Transverse colon (tissue), 3 donors: ENCODE measurements around the gene MT1X.

ENCODE experiments used
- EP300 ChIP-seq: sonication (generic); formaldehyde crosslinking; IDR thresholded peaks from one replicate; pipeline ENCODE4 v1.6.1; 2017; ENCODE audit warnings: antibody characterized with exemption, low read depth
- TF ChIP-seq, protein P1 (sequence below), 5 experiments: fragments of 200-600 bp in 3 of 5; fragments of 450-650 bp in 2 of 5; sonication (generic) in 3 of 5; IDR thresholded peaks; 1 replicate in 2 of 5; 2 replicates in 3 of 5; pipeline ENCODE4 v1.5.1; 2016 to 2017; ENCODE audit warnings: antibody characterized with exemption in 5 of 5, inconsistent platforms in 3 of 5, mild to moderate bottlenecking in 2 of 5, moderate library complexity in 1 of 5

DNA sequence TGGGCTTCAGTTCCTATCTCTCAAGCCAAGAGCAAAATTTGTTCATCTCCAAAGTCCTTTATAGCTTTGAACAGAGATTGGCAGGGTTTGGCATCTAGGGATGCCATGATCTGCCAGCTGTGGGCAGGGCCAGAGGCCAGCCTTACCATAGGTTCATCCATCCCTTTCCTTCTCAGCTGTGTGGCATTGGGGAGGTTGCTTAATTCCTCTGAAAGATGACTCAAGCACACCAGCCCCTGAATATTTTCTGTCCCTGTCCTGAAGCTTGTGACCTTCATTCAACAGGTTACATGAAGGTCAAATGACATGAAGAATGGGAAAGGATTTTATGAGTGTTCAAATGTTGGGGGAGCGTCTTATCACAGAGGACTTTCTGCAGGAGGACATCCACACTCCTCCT is 17.8 kb upstream of the MT1X start:
- TF ChIP-seq, protein P1, sequence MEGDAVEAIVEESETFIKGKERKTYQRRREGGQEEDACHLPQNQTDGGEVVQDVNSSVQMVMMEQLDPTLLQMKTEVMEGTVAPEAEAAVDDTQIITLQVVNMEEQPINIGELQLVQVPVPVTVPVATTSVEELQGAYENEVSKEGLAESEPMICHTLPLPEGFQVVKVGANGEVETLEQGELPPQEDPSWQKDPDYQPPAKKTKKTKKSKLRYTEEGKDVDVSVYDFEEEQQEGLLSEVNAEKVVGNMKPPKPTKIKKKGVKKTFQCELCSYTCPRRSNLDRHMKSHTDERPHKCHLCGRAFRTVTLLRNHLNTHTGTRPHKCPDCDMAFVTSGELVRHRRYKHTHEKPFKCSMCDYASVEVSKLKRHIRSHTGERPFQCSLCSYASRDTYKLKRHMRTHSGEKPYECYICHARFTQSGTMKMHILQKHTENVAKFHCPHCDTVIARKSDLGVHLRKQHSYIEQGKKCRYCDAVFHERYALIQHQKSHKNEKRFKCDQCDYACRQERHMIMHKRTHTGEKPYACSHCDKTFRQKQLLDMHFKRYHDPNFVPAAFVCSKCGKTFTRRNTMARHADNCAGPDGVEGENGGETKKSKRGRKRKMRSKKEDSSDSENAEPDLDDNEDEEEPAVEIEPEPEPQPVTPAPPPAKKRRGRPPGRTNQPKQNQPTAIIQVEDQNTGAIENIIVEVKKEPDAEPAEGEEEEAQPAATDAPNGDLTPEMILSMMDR (IDR thresholded peaks at IDR 0.05): no peak
- TF ChIP-seq EP300: no peak
